Fibroblast of lung (primary cell): ENCODE measurements around the gene ANGEL2.
"Not testable (repeated sequence)": the region's sequence is repeated elsewhere in the genome, so short reads cannot be mapped to it uniquely, and the experiment has no call there.

ENCODE experiments used
- CTCF ChIP-seq, 2 donors: IDR thresholded peaks in 1 of 2; conservative IDR thresholded peaks in 1 of 2; 1 replicate in 1 of 2; 2 replicates in 1 of 2; pipeline ENCODE4 v1.5.1; 2011 to 2012; ENCODE audit warnings: low read length in 2 of 2, control low read depth in 1 of 2, inconsistent platforms in 1 of 2, low read depth in 1 of 2, mild to moderate bottlenecking in 1 of 2
- EZH2 ChIP-seq: IDR thresholded peaks from 2 replicates; pipeline ENCODE4 v1.5.1; 2012; ENCODE audit warnings: low read length, control low read depth, mild to moderate bottlenecking; ENCODE audit errors: missing control alignments

- not testable (repeated sequence) for TF ChIP-seq CTCF (conservative IDR thresholded peaks at IDR 0.05 in 1 of 2, IDR thresholded peaks at IDR 0.05 in 1 of 2; ENCODE audit: low read depth in 1 of 2, low read length in 2 of 2); EZH2
These were observed 21.7 kb downstream of the ANGEL2 start for GRCh38 chr1:212993960-212994359.
